A204.1 (cell line): ENCODE results near the gene SYPL1.

Source experiments
- FAIRE-seq: peaks from 2 replicates; lab custom pipeline; 2012; peaks lifted over from hg19 to GRCh38; lab: Jason Lieb, UNC

Gene SYPL1

GRCh38 chr7:106050002-106050745 is 61.9 kb downstream of the SYPL1 start:
- no peak for FAIRE-seq

- FAIRE-seq, result no peak
These were observed 62.9 kb downstream of the SYPL1 start for GRCh38 chr7:106049139-106049752.

- FAIRE-seq, result no peak
These were observed 63.4 kb downstream of the SYPL1 start for GRCh38 chr7:106048706-106049020.

- FAIRE-seq, result no peak
These were observed 64.0 kb downstream of the SYPL1 start for GRCh38 chr7:106047818-106048705.

- FAIRE-seq, result no peak
These were observed 64.9 kb downstream of the SYPL1 start for GRCh38 chr7:106047184-106047583.

- FAIRE-seq, result no peak
These were observed 66.5 kb downstream of the SYPL1 start for GRCh38 chr7:106045586-106045985.

- FAIRE-seq, result no peak
These were observed 67.0 kb downstream of the SYPL1 start for GRCh38 chr7:106045139-106045538.

- no peak for FAIRE-seq
These were observed 69.9 kb downstream of the SYPL1 start for GRCh38 chr7:106042196-106042611.

- FAIRE-seq, result no peak
These were observed 70.9 kb downstream of the SYPL1 start for GRCh38 chr7:106041140-106041717.
